HG03097 (cell line): ENCODE data around the gene AAMDC.
"Not testable (repeated sequence)": the region's sequence is repeated elsewhere in the genome, so short reads cannot be mapped to it uniquely, and the experiment has no call there.

Experiments used
- ATAC-seq: cut with Tn5 transposase; IDR thresholded peaks from one replicate; pipeline ENCODE4 v1.9.1; 2021; ENCODE audit not compliant: unreplicated experiment, low FRiP score

Gene AAMDC

GRCh38 chr11:77819921-77820564 lies 901 bp upstream of the AAMDC start:
- ATAC-seq, result peak; percentile 15

DNA sequence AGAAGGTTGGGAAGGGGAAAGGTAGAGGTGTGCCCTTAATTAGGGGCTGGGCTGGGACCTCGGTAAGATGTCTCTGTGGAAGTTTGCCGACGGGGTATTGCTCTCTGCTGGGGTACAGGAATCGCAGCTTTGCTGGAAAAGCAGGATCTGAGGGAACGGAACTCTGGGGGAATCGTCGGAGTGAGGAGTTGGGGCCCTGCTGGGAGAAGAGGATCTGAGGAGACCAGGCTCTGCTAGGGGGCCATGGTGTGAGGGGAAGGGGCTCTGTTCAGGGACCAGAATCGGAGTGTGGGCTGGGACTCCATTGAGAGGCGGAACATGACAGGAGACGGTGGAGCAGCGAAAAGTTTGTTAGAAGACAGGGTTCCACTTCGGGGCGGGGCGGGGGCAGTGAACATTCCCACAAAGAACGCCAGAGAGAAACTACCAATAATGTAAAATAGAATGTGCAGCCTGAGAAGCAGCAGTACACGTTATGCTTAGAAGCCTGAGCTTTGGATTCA lies 456 bp downstream of the AAMDC start:
- no peak for ATAC-seq

GRCh38 chr11:77822126-77822525 lies 1.2 kb downstream of the AAMDC start:
- not testable (repeated sequence) for ATAC-seq

DNA sequence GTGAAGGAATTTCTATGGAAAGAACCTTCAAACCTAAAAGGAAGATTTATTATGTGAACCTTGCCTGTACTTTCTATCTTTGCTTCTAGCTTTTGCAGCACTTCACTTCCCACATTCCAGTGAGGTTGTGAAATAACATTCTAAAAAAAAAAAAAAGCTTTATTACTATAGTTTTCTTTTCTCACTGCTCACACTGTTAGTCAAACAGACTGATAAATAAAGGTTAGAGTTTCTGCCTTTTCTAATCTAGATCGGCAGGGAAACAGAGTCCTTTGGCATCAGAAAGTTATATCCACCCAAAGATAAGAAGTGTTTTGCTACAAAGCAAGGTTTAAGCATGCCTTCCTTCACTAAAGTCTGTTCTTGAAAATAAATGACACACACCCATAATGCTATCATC lies 2.8 kb downstream of the AAMDC start:
- ATAC-seq, result no peak

DNA sequence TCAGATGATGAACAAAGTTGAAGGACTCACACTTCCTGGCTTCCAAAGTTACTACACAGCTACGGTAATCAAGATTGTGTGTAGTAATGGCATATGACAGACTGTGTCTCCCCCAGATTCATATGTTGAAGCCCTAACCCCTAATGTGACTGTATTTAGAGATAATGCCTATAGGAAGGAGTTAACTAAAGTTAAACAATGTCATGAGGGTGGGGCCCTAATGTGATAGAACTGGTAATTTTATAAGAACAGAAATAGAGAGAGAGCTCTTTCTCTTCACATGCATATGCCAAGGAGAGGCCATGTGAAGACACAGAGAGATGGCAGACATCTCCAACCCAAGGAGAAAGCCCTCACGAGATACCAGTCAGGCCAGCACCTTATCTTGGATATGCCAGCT lies 8.0 kb downstream of the AAMDC start:
- ATAC-seq, result no peak

DNA sequence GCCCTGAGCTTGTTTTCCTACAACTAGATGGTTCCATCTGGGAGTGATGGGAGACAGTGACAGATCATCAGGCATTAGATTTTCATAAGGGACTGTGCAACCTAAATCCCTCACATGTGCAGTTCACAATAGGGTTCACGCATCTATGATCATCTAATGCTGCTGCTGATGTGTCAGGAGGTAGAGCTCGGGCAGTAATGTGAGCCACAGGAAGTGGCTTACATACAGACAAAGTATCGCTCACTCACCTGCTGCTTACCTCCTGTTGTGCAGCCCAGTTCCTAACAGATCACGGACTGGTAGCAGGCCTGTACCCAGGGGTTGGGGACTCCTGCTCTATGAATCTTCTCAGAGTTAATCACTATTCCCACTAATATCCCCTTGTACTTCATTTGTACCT lies 12.4 kb downstream of the AAMDC start:
- no peak for ATAC-seq

DNA sequence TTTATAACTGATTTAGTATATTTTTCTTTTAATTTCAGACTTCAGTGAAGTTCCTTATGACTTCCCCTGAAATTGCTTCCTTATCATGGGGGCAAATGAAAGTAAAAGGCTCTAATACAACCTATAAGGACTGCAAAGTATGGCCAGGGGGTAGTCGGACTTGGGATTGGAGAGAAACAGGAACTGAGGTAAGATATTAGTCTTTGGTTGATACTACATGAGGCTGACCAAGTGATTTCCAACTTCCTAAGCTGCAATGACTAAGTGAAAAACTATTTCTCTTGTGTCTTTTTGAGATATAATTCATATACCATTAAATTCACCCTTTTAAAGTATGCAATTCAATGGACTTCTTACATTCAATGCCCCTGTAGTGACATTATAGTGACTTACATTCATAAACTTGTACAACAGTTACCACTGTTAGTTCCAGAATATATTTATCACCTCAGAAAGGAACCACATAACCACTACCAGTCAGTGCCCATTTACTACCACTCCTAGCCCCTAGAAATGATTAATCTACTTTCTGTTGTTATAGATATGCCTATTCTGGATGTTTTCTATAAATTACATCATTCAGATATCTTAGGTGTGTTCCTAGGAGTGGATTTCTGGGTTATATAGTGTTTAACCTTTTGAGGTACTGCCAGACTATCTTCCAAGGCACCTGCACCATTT lies 21.6 kb downstream of the AAMDC start:
- no peak for ATAC-seq

GRCh38 chr11:77843700-77844099 lies 22.8 kb downstream of the AAMDC start:
- not testable (repeated sequence) for ATAC-seq

GRCh38 chr11:77851503-77851902 lies 30.6 kb downstream of the AAMDC start:
- no peak for ATAC-seq

- no peak for ATAC-seq
Measured at GRCh38 chr11:77854838-77855237, 33.9 kb downstream of the AAMDC start.

DNA sequence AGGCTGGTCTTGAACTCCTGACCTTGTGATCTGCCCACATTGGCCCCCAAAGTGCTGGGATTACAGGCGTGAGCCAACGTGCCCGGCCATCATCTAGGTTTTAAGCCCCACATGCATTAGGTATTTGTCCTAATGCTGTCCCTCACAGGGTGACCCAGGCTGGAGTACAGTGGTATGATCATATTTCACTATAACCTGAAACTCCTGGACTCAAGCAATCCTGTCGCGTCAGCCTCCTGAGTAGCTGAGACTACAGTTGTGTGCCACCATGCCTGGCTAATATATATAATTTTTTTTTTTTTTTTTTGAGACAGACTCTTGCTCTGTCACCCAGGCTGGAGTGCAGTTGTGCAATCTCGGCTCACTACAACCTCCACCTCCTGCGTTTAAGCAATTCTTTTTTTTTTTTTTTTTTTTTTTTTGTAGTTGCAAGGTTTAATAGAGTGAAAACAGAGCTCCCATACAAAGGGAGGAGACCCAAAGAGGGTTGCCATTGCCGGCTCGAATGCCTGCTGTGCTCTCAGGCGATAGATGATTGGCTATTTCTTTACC lies 37.0 kb downstream of the AAMDC start:
- not testable (repeated sequence) for ATAC-seq

DNA sequence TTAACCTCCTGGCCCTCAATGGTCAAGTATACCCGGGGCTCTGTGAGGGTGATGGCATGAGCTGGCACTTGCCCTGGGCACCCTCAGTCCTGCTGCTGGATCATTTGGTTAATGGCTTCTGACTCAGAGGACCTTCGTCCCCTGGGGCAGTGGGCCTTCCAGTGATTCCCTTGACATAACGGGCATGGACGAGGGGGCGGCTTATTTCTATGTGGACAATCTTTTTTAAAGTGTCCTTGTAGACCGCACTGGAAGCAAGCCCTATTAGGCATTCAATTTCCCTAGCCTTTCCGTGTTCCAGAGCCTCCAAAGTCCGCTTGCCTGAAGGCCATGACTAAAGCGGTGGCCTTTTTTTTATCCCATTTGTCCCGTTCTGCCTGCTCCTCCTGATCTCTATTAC lies 40.5 kb downstream of the AAMDC start:
- not testable (repeated sequence) for ATAC-seq

DNA sequence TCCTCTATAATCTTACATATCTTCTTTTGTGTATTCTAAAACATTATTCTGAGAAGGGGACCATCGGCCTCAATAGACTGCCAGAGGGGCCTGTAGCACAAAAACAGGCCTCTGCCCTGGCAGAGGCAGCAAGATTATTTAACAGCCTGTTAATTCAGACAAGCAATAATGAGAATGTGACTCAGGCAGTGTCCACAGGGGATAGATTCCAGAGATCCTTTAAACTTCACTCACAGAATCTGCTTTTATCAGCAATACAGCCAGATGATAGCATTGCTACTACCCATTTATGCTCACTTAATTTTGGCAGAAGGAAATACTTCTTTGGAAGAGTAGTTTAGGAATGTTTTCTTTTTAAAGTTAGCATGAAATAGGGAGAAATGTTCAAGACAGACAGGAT lies 44.9 kb downstream of the AAMDC start:
- ATAC-seq, result no peak

DNA sequence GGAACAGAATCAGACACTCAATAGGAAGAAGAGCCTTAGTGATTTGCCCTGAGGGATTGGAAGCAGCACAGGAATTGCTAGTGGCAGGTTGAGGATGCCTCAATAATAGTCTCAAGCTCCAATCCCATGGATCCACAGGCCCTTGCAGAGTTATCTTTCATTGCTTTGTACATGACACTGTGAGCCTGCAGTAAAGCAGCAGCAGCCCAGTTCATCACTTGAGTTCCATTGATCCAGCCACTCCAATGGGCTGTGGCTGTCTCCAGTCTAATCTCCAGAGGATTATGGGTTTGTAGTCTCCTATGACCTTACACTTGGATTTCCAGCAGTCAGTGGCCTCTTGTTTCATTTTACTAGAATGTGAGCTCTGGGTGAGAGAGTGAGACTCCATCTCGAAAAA lies 45.4 kb downstream of the AAMDC start:
- no peak for ATAC-seq

- no peak for ATAC-seq
Measured at GRCh38 chr11:77868744-77869143, 47.8 kb downstream of the AAMDC start.

DNA sequence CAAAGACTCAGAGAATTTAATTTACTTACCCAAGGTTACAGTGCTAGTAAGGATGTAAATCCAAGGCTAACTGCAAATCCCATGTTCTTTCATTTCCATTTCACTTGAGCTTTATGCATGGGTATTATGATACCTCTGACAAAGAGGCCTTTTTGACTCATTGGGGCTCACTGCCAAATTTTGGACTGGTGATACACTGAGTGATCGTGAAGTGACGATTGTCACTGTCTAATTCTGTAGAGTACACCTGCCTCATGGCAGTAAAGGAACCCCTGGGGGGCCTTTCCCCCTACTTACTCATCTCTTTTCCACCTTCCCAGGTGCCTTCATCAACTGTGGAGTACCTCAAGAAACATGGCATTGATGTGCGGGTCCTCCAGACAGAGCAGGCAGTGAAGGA lies 50.9 kb downstream of the AAMDC start:
- ATAC-seq, result no peak

GRCh38 chr11:77873345-77873744 lies 52.4 kb downstream of the AAMDC start:
- no peak for ATAC-seq

GRCh38 chr11:77874206-77874605 lies 53.3 kb downstream of the AAMDC start:
- no peak for ATAC-seq

GRCh38 chr11:77876045-77876444 lies 55.1 kb downstream of the AAMDC start:
- no peak for ATAC-seq

DNA sequence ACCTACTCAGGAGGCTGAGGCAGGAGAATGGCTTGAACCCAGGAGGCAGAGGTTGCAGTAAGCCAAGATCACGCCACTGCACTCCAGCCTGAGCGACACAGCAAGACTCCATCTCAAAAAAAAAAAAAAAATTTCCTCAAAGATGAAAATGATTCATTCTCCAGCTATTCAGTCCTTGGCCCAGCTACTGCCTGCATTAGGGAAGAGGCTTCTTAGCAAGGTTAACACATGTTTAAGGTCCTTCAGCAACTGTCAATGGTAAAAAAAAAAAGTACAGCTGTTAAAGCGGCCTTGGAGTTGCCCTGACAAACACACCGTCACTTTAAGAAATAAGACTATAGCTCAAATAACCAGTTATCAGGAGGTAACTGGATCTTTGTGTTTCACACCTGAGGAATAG lies 57.3 kb downstream of the AAMDC start:
- ATAC-seq, result not testable (repeated sequence)

- peak; percentile 57 for ATAC-seq
Measured at GRCh38 chr11:77879218-77879617, 58.3 kb downstream of the AAMDC start.

DNA sequence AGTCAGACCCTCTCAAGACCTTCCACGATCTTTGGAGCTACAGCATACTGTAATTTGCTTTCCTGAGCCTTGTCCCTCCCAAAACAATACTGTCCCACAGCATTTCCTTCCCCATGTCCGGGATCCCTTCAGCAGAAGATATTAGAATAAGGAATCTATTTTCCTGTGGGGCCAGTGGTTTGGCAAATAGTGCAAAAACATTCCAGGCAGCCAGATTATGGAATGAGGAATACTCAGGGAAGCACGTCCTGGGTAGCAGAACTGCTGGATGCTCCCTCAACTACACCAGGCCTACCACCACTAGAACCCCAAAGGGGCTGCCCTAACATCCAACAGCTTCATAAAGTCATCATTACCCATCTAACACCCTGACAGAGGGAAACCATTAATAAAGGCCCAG lies 61.5 kb downstream of the AAMDC start:
- ATAC-seq, result no peak
